Activated naive CD4-positive, alpha-beta T cell treated with anti-CD3 and anti-CD28 coated beads, Interleukin-2, amount 50 U/mL, for 16 hours (primary cell): Measurements from ENCODE around the gene IGFBP1.

Source experiments
- DNase-seq: peaks from one replicate; pipeline ENCODE4 v3.0.0-alpha.2; 2020

Gene IGFBP1

DNA sequence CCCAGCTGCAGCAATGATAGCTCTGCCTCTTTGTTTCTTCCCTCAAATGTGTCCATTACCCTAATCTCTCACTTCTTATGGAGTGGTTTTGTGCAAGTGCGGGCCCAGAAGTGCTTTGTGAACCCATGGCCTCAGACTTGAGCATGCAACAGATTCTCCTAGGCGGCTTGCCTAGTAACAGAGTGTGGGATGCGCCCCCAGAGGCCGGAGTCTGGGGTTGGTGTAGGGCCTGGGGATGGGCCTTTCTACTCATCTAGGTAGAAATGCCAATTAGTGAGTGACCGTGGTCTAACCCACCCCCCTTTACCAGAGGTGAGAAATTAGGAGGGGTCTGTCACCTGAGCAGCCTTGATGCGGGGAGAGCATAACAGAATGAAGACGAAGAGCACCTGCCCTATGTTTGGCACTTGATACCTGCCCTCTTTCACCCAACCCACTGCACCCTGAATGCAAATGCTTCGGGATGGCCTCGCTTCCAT is 7.0 kb upstream of the IGFBP1 start:
- DNase-seq, result no peak

GRCh38 chr7:45881759-45882464 is 6.4 kb upstream of the IGFBP1 start:
- no peak for DNase-seq

GRCh38 chr7:45882465-45882810 is 5.8 kb upstream of the IGFBP1 start:
- no peak for DNase-seq

DNA sequence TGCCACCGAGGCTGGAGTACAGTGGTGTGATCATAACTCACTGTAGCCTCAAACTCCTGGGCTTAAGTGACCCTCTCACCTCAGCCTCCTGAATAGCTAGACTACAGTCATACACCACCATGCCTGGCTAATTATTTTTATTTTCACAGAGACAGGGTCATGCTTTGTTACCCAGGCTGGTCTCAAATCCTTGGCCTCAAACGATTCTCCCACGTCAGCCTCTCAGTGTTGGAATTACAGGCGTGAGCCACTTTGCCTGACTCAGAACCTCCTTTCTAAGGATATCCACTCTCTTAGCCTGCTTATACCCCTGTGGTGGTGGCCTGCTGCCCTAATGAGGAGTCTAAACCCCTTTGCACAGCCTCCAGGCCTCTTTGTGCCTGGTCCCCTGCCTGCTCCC is 4.2 kb upstream of the IGFBP1 start:
- DNase-seq, result no peak

DNA sequence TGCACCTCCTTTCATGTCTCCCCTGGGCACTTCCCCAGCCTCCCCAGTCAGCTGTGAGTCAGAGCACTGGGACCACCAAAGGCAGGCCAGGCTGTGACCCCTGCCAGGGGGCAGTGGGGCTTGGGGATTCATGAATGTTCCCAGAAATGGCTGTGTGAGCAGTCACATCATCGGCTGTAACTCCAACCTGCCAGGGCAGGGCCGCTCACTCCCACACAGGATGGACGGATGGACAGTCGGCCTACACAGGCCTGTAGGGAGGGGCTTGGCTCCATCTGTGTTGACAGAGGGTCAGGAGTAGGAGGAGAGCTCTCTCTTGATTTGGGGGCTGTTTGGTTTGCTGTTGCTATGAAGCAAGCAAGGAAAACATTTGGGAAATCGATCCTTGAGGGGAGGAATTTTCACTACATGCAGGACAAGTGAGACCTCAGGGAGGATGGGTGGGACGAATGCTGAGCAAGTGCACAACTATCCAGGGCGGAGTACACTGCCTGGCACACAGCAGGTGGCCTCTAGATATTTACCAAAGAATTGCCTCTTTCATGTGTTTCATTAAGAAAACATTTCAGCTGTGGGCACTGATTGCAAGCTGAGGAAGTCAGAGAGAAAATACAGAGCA is 2.9 kb upstream of the IGFBP1 start:
- no peak for DNase-seq

DNA sequence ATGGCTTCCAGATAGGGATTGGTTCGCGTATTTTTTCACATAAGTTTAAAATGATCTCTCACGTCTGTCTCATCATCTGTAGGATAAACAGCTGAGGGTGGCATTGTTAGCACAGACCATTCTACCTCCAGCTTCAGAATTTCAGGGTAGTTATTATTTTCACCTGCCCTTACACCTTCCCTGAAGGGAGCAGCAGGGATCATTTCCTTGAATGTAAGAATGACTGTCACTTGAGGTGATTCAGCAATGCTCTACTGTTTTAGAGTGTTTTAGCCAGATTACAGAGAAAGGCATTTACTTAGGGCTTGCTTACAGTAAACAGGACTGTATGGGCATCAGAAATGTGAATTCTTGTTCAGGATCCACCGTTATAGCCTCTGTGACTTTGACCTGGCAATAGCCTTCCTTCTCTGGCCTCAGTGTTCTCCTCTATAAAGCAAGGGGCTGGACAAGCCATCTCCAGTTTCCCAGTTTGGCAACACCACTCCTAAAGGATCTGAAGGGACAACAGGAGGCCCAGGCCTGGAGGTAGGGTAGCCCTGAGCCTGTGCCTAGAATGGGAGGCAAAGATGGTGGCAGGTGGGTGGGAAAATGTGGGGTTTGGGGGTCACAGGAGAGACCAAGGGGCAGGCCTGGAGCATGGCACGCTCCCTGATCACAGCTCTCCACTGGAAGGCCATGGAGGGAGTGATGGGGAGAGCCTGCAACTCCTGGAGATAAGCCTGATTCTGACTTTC is 1.2 kb upstream of the IGFBP1 start:
- no peak for DNase-seq

DNA sequence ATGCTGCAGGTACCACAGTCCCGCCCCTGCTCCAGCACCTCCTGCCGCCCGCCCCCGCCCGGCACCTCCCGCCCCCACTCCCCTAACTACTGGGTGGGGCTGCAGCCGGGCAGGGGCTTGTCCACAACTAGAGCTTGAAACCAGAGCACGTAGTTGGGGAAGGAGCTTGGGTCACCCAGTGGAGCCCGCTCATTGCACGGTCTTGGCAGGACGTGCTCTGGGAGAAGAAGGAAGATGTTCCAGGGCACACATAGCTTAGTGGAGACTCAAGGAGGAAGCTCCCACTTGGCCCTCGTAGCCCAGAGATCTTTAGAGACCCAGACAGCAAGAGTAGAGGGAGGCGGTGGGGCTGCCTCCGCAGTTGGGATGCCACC is 692 bp downstream of the IGFBP1 start:
- DNase-seq, result no peak

DNA sequence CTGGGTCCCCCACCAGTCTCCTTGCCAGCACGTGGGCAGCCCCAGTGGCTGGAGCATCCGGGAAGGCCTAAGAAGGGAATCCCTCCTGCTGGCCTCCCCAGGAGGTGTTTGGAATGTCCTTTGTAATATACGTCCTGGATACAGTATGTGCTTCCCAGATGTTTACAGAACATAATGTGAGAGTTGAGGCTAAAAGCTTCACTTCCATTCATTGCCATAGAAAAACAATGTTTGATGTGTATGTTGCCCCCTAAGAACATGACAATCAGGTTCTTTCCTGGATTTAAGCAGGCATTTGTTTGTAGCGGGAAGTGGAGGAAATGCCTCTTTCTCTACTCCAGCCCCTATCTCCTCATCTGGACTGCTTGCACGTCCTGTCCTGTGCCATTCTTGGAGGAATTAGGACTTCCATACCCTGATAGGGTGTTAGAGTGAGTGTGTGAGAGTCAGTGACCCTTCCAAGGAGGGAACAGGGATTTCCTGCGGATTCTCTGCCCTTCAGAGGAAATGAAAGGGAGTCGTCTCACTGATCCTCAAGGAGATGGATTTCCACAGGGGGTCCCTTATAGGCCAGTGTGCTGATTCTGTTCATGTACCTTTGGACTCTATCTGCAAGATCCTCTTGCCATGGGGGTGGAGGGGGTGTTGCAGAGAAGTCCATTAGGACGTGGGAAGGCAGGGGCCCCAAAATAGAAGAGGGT is 1.2 kb downstream of the IGFBP1 start:
- DNase-seq, result no peak

DNA sequence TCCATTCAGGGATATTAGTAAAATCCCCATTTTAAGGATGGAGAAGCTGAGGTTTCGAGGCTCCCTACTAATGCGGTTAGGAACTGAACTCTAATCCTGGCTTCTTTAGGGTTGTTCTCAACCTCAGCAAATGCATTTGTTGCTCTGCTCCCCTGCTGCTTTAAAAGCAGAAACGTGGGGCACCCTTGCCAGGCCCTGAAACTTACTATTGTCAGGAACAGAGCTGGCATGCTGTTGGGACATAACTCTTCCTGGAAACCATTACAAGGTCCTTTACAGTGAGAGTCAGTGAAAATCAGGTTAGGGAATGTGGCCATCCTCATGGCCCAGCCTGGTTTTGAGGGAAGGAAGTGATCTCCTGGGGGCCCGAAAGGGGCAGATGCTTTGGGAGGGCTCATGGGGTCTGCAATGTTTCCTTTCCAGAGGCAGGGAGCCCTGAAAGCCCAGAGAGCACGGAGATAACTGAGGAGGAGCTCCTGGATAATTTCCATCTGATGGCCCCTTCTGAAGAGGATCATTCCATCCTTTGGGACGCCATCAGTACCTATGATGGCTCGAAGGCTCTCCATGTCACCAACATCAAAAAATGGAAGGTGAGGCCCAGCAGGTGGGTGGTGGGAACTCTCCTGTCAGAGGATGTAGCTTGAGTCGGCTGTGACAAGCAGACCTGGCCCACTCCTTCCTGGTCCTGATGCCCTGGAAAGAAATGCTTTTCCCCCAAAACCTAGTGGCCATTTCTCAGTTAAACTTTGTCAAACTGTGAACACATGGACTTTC is 2.0 kb downstream of the IGFBP1 start:
- DNase-seq, result no peak

DNA sequence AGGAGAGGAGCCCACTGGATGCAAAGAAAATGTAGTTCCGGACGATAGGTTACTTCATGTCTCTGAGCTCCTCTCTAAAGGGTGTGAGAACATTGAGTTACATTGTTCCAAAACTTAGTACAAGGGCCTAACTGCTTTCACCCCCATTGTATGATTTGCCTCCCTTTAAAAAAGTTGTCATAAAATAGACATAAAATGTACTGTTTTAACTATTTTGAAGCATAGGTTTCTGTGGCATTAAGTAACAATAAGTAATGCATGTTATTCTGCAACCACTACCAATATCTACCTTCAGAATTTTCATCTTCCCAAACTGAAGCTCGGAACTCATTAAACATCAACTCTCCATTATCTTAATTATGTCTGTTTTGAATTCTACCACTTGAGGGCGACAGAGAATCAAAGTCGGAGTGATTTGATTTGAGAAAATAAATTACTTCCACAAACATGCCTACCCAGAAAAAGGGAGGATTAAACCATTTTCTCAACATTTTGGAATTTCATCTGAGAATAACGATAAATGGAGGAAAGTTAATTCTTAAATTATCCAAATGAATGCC is 2.7 kb downstream of the IGFBP1 start:
- no peak for DNase-seq

DNA sequence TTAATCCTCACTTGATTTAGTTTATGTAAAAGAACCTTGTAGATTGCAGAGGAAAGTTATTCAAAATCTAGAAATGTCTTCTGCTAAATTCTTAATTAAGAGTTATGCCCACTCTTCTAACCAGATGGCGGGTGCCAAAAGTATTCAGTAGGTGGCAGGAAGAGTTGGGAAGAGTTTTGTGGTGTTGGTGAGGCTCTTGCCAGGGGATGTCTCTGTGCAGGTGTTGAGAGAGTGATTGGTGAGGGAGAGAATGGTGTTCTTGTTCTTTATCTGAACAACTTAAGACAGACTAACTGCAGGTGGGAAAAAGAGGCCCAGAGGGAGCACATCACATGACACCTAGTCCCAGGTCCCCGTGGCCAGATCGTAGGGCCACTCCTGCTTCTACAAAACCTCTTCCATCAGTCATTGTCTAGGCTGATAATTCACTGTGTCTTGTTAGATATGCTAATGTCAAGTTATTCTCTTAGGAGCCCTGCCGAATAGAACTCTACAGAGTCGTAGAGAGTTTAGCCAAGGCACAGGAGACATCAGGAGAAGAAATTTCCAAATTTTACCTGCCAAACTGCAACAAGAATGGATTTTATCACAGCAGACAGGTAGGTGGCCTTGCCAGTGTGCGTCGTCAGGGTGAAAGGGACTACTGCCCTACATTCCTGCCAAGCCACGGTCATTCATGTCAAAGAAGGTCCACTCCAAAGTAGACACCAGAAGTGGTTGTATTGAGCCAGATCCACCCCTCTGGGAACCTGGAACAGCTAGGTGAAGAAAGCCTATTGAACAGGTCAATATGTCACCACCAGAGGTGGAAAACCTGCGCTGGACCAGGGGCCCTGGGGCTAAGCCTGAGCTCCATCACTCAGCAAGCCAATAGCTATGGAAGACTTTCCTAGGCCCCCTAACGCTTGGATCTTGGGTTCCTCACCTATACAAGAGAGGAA is 3.4 kb downstream of the IGFBP1 start:
- DNase-seq, result no peak

DNA sequence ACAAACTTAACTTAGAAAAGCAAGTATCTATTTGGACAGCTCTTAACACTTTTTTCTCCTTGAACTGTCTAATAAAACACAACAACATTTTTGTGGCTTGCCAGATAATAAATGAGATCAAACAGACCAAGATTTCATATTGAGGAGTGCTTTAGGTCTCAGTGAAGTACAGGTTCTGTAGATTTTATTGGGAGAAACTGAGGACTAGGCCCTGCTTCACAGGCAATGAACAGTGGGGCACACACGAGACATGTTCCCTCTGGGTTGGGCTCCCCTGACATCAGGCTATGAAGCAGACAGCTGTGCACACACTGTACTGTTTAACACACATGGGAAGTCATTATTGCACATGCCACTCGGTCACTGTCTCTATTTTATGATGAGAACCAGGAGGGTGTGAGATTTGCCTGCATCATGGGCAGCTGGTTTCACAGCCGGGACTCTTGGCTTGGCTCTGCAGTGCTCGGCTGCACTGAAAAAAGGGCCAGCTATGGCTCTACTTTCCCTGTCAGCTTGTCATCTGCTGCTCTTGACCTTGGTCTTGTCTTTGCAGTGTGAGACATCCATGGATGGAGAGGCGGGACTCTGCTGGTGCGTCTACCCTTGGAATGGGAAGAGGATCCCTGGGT is 4.2 kb downstream of the IGFBP1 start:
- DNase-seq, result no peak

GRCh38 chr7:45893374-45893995 is 5.2 kb downstream of the IGFBP1 start:
- no peak for DNase-seq

- DNase-seq, result no peak
Measured at GRCh38 chr7:45893996-45894664, 5.8 kb downstream of the IGFBP1 start.

DNA sequence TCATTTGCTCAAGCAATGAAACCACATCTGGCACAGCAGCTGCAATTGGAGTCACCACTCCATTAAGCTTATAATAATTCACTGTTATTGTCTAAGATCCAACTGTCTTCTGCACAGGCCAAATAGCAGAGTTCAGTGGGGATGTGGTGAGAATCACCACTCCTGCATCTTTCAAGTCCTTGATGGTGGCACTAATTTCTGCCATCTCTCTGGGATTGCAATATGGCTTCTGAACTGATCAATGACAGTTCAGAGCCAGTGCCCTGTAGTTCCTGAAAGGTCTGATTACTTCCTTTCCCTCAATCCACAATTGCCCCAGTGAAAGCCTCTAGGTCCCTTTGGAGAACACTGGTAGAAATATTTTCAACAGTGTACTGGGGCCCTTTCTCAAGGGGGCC is 6.4 kb downstream of the IGFBP1 start:
- no peak for DNase-seq

DNA sequence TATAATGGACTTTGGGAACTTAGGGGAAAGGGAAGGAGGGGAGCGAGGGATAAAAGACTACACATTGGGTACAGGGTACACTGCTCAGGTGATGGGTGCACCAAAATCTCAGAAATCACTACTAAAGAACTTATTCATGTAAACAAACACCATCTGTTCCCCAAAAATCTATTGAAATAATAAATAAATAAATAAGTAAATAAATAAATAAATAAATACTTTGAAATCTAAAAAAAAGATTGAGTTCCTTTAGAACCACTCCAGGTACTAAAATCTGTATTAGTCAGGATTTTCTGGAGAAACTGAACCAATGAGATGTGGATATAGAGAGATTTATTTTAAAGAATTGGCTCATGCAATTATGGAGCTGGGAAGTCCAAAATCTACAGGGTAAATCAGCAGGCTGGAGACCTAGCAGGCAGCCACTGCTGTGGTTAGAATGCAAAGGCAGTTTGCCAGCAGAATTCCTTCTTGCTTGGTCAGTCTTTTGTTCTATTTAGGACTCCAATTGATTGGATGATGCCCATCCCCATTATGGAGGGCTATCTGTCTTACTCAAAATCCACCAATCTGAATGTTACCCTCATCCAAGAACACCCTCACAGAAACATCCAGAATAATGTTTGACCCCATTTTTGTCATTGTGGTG is 8.9 kb downstream of the IGFBP1 start:
- no peak for DNase-seq

- no peak for DNase-seq
Measured at GRCh38 chr7:45898222-45898621, 9.9 kb downstream of the IGFBP1 start.

DNA sequence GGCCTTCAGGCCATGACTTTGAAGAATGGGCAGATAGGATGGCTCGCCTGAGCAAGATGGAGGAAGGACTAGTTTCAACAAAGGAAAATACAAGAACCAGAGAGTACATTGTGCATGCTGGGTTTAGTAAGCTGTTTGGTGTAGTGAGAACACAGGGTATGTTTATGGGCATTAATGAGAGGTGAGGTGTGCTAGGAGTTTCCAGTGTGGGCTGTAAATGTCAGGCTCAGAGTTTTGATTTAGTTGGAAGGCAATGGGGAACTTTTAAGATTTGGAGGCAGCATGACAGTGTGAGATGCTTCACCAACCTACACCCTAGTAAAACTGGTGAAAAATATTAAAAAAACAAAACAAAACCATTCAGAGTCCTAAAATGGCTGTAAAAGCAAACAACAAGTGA is 13.3 kb downstream of the IGFBP1 start:
- no peak for DNase-seq

GRCh38 chr7:45902820-45903219 is 14.5 kb downstream of the IGFBP1 start:
- no peak for DNase-seq
